Measurements from ENCODE around the gene KIF3C. TPM values are rescaled to one million over a fixed set of nuclear protein-coding genes. Genes with fewer than 3 reads are reported as not detected.
A peak's percentile ranks its signal among the peaks of the same experiment; 100 is the strongest.
"Not testable (repeated sequence)": the region's sequence is repeated elsewhere in the genome, so short reads cannot be mapped to it uniquely, and the experiment has no call there.

Gene KIF3C
- total and polyA plus RNA-seq, 2 experiments from 2014 or later = 7.0 to 7.2 TPM

DNA sequence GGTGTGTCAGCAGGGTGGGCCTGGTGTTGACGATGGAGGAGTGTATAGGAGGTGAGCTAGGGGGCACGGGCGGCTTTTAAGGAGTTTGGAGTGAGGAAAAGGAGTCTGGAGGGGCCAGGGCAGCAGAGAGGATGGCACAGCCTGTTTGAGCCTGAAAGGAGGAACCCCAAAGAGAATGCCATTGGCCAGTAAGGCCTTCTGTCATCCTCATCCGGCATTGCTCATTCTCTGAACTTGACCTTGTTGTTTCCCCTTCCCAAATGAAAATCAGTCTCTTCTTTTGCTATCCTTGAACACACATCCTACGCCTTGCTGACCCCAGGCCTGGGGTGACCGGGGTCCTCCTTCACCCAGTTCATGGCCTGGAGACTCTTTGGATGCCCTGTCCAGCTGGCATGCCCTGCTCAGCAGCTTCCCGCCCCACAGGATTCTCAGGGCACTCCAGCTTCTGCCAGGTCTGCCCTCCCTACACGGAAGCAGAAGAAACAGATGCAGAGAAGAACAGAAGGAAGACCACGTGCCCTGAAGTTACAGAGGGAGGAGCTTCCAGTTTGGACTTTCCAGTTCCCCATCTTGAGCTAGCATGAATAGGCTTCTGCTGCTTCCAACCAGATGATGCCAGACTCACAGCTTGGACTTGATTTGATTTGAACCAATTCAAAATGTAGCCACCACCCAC lies 20.5 kb upstream of the KIF3C start:
- WGBS, 2 experiments (ENCODE audit: low coverage in 1 of 2, low lambda C conversion rate in 2 of 2, missing lambda C conversion rate in 2 of 2) = 77 to 78% methylated on average over 9 of the region's 9 CpGs
- DNase-seq = no peak
- Histone ChIP-seq H4K20me1 (ENCODE audit: insufficient read depth) (no peaks in the 10 kb centered on the region), H3F3A (ENCODE audit: insufficient read depth) (peaks cover 7% of the 10 kb centered on the region; the same call in 1 of the 2 replicates), H3K36me3 (ENCODE audit: low read depth) (no peaks in the 10 kb centered on the region), H2AFZ (no peak overlapping the region), H3K4me1 (ENCODE audit: insufficient read depth) (peaks cover 31% of the 10 kb centered on the region), H3K4me2 (ENCODE audit: unreplicated experiment) (no peak overlapping the region), H3K9ac (no peak overlapping the region), H3K79me2 (ENCODE audit: insufficient read depth) (no peaks in the 10 kb centered on the region), H3K9me3 (ENCODE audit: low read depth) (no peaks in the 10 kb centered on the region), H3K27ac (no peak overlapping the region), H3K27me3 (replicated peaks; ENCODE audit: insufficient read depth) (no peaks in the 10 kb centered on the region), H3K4me3 (no peak overlapping the region), H3K9me2 (ENCODE audit: insufficient read depth) (no peaks in the 10 kb centered on the region)
- TF ChIP-seq EZH2 (IDR thresholded peaks at IDR 0.05; ENCODE audit: insufficient read depth, poor library complexity, severe bottlenecking) (no peak), EZH2phosphoT487 (IDR thresholded peaks at IDR 0.05; ENCODE audit: insufficient read depth, low read depth) (no peak)
- in situ Hi-C loops (cut with MboI) = no loop called here

DNA sequence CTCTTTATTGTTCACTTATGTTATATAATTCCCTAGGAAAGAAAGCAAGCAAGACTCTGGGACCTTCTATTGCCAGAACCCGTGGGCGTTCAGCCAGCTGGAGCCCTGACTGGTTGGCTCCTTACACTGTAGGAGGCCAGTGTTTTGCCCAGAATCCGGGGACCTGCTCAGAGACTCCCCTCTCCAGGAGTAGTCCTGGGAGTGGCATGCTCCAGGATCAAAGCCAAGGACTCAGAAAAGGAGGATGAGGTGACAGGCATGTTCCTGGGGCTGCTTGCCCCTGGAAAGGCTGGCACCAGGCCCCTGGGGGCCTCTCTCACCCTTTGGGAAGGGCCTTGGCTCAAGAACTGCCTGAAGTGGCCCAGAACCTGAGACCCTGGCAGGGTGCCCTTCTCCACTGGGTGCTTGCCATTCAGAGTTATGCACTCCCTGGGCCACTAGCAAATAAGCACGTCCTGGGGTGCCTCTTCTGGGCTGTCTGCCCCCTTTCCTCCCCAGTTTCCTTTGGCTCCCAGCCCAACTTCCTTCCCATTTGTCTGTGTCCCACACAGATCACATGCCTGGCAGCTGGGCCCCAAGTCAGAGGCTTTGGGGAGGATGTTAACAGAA lies 19.6 kb upstream of the KIF3C start:
- H3K9me2 ChIP-seq (ENCODE audit: insufficient read depth) = no peaks in the 10 kb centered on the region
- TF ChIP-seq EZH2phosphoT487 (IDR thresholded peaks at IDR 0.05; ENCODE audit: insufficient read depth, low read depth) (no peak), EZH2 (IDR thresholded peaks at IDR 0.05; ENCODE audit: insufficient read depth, poor library complexity, severe bottlenecking) (no peak)
- no peaks in the 10 kb centered on the region for H3K9me3 ChIP-seq (ENCODE audit: low read depth)
- no peak overlapping the region for H3K9ac ChIP-seq
- H3K4me2 ChIP-seq (ENCODE audit: unreplicated experiment) = no peak overlapping the region
- DNase-seq = peak; percentile 72
- peak overlapping the region; percentile 23; the same call in 1 of the 2 replicates for H2AFZ ChIP-seq
- no peaks in the 10 kb centered on the region for H4K20me1 ChIP-seq (ENCODE audit: insufficient read depth)
- in situ Hi-C loops (cut with MboI) = no loop called here
- H3K27me3 ChIP-seq (replicated peaks; ENCODE audit: insufficient read depth) = no peaks in the 10 kb centered on the region
- no peaks in the 10 kb centered on the region for H3K36me3 ChIP-seq (ENCODE audit: low read depth)
- H3K79me2 ChIP-seq (ENCODE audit: insufficient read depth) = no peaks in the 10 kb centered on the region
- WGBS, 2 experiments (ENCODE audit: low coverage in 1 of 2, low lambda C conversion rate in 2 of 2, missing lambda C conversion rate in 2 of 2) = 11 to 12% methylated on average over 4 of the region's 4 CpGs
- H3K4me1 ChIP-seq (ENCODE audit: insufficient read depth) = peaks cover 34% of the 10 kb centered on the region
- no peak overlapping the region for H3K4me3 ChIP-seq
- H3F3A ChIP-seq (ENCODE audit: insufficient read depth) = peaks cover 12% of the 10 kb centered on the region
- H3K27ac ChIP-seq = no peak overlapping the region

DNA sequence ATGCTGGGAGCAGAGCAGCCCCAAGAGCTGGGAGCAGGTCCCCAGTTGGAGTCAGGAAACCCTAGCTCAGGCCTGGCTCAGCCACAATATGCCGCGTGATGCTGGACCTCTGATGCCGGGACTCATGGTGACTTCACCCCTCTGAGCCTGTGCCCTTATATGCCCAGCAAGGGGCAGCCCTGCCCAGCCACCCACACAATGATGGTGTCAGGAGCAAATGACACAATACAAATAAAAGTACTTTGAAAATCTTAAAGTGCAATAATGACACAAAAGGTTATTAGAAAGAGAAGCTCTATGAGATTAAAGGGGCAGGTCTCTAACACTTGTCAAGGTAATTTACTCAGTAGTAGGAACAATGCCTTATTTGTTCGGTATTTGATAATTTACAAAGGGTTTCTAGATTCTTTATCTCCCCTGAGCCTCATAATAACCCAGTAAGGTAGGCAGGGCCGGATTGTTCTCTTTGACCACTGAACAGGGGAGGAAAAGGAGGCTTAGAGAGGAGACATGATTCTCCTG lies 18.3 kb upstream of the KIF3C start:
- no peak overlapping the region for H3K27ac ChIP-seq
- H3K9me3 ChIP-seq (ENCODE audit: low read depth) = no peaks in the 10 kb centered on the region
- no peak for TF ChIP-seq EZH2phosphoT487 (IDR thresholded peaks at IDR 0.05; ENCODE audit: insufficient read depth, low read depth)
- no peak for TF ChIP-seq EZH2 (IDR thresholded peaks at IDR 0.05; ENCODE audit: insufficient read depth, poor library complexity, severe bottlenecking)
- no peaks in the 10 kb centered on the region for H4K20me1 ChIP-seq (ENCODE audit: insufficient read depth)
- 59 to 64% methylated on average over 5 of the region's 5 CpGs for WGBS, 2 experiments (ENCODE audit: low coverage in 1 of 2, low lambda C conversion rate in 2 of 2, missing lambda C conversion rate in 2 of 2)
- H3F3A ChIP-seq (ENCODE audit: insufficient read depth) = peaks cover 21% of the 10 kb centered on the region
- no peaks in the 10 kb centered on the region for H3K79me2 ChIP-seq (ENCODE audit: insufficient read depth)
- no peaks in the 10 kb centered on the region for H3K9me2 ChIP-seq (ENCODE audit: insufficient read depth)
- peaks cover 34% of the 10 kb centered on the region for H3K4me1 ChIP-seq (ENCODE audit: insufficient read depth)
- peak; percentile 72 for DNase-seq
- no peak overlapping the region for H2AFZ ChIP-seq
- H3K4me2 ChIP-seq (ENCODE audit: unreplicated experiment) = no peak overlapping the region
- H3K4me3 ChIP-seq = no peak overlapping the region
- no peak overlapping the region for H3K9ac ChIP-seq
- in situ Hi-C loops (cut with MboI) = no loop called here
- no peaks in the 10 kb centered on the region for H3K36me3 ChIP-seq (ENCODE audit: low read depth)
- no peaks in the 10 kb centered on the region for H3K27me3 ChIP-seq (replicated peaks; ENCODE audit: insufficient read depth)

DNA sequence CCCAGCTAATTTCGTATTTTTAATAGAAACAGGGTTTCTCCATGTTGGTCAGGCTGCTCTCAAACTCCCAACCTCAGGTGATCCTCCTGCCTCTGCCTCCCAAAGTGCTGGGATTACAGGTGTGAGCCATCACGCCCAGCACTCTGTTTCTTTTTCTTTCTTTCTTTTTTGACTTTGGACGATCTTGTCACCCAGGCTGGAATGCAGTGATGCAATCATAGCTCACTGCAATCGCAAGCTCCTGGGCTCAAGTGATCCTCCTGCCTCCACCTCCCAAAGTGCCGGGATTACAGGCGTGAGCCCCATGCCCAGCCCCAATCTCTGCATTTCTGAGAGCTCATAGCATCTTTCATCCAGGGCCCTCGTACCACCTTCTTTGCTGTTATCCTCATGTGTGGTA lies 17.1 kb upstream of the KIF3C start:
- H3K36me3 ChIP-seq (ENCODE audit: low read depth); H4K20me1 ChIP-seq (ENCODE audit: insufficient read depth); H3K9me3 ChIP-seq (ENCODE audit: low read depth); H2AFZ ChIP-seq; H3K27me3 ChIP-seq (replicated peaks; ENCODE audit: insufficient read depth); in situ Hi-C loops (cut with MboI); H3K9ac ChIP-seq; DNase-seq; H3K9me2 ChIP-seq (ENCODE audit: insufficient read depth); H3K4me3 ChIP-seq; H3K4me2 ChIP-seq (ENCODE audit: unreplicated experiment); H3K79me2 ChIP-seq (ENCODE audit: insufficient read depth); H3K27ac ChIP-seq: not testable (repeated sequence)
- Histone ChIP-seq H3K4me1 (ENCODE audit: insufficient read depth) (peaks cover 34% of the 10 kb centered on the region), H3F3A (ENCODE audit: insufficient read depth) (peaks cover 21% of the 10 kb centered on the region)
- 88 to 90% methylated on average over 7 of the region's 7 CpGs for WGBS, 2 experiments (ENCODE audit: low coverage in 1 of 2, low lambda C conversion rate in 2 of 2, missing lambda C conversion rate in 2 of 2)

DNA sequence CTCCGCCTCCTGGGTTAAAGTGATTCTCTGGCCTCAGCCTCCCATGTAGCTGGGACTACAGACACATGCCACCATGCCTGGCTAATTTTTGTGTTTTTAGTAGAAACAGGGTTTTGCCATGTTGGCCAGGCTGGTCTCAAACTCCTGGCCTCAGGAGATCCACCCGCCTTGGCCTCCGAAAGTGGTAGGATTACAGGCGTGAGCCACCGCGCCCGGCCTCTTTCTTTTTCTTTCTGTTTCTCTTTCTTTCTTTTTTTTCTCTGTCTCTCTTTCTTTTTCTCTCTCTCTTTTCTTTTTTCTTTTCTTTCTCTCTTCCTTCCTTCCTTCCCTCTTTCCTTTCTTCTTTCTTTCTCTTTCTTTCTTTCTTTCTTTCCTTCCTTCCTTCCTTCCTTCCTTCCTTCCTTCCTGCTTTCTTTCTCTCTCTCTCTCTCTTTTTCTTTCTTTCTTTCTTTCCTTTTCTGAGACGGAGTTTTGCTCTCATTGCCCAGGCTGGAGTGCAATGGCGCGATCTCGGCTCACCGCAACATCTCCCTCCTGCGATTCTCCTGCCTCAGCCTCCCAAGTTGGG lies 16.6 kb upstream of the KIF3C start:
- H3K9ac ChIP-seq; H3K9me2 ChIP-seq (ENCODE audit: insufficient read depth); in situ Hi-C loops (cut with MboI); H3K27me3 ChIP-seq (replicated peaks; ENCODE audit: insufficient read depth); DNase-seq; H3K36me3 ChIP-seq (ENCODE audit: low read depth); H3K9me3 ChIP-seq (ENCODE audit: low read depth); H3K4me2 ChIP-seq (ENCODE audit: unreplicated experiment); H4K20me1 ChIP-seq (ENCODE audit: insufficient read depth); H3K4me3 ChIP-seq; H3K79me2 ChIP-seq (ENCODE audit: insufficient read depth): not testable (repeated sequence)
- Histone ChIP-seq H3K4me1 (ENCODE audit: insufficient read depth) (peaks cover 34% of the 10 kb centered on the region), H2AFZ (0 out of 2 replicates have a peak overlapping the region, but pooled peaks have one; percentile 26), H3K27ac (0 out of 2 replicates have a peak overlapping the region, but pooled peaks have one; percentile 6), H3F3A (ENCODE audit: insufficient read depth) (peaks cover 21% of the 10 kb centered on the region)
- 98 to 99% methylated on average over 13 of the region's 13 CpGs for WGBS, 2 experiments (ENCODE audit: low coverage in 1 of 2, low lambda C conversion rate in 2 of 2, missing lambda C conversion rate in 2 of 2)

Data from GM23248 (cell line).